Measurements from ENCODE around the gene SNRPA.
"Not testable (repeated sequence)": the region's sequence is repeated elsewhere in the genome, so short reads cannot be mapped to it uniquely, and the experiment has no call there.

SNRPA gene

DNA sequence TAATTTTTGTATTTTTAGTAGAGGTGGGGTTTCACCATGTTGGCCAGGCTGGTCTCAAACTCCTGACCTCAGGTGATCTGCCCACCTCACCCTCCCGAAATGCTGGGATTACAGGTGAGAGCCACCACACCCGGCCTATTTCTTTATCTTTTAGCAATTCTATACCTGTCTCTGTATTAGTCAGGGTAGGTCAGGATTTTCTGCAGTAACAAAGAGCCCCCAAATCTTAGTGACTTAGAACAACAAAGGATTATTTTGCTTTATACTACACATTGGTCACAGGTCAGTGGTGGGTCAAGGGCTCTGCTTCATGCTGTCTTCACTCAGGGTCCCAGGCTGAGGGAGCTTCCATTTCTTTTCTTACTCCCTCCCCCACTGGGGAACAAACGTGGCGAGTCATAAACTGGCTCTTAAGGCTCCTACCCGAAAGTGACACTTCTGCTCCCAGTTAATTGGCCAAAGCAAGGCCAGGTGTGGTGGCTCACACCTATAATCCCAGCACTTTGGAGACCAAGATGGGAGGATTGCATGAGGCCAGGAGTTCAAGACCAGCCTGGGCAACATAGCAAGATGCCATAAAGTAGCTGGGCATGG, 27.2 kb upstream of the SNRPA start:
- Histone ChIP-seq H3K9ac (ENCODE audit: low read depth, low read length) (no peak overlapping the region), H3K27ac (ENCODE audit: low read depth, low read length) (no peak overlapping the region), H3K4me3 (ENCODE audit: low read depth, low read length) (no peak overlapping the region), H3K4me1 (ENCODE audit: control insufficient read depth, insufficient read depth, low read length) (0 out of 2 replicates have a peak, but pooled peaks cover 2% of the 10 kb centered on the region), H3K36me3 (ENCODE audit: control insufficient read depth, insufficient read depth, low read length) (peaks cover 29% of the 10 kb centered on the region), H3K9me3 (ENCODE audit: control insufficient read depth, insufficient read depth, low read length) (no peaks in the 10 kb centered on the region), H3K27me3 (ENCODE audit: control insufficient read depth, insufficient read depth, low read length) (no peaks in the 10 kb centered on the region)

- Histone ChIP-seq H3K4me3 (ENCODE audit: low read depth, low read length) (no peak overlapping the region), H3K4me1 (ENCODE audit: control insufficient read depth, insufficient read depth, low read length) (0 out of 2 replicates have a peak, but pooled peaks cover 1% of the 10 kb centered on the region), H3K9ac (ENCODE audit: low read depth, low read length) (no peak overlapping the region), H3K9me3 (ENCODE audit: control insufficient read depth, insufficient read depth, low read length) (no peaks in the 10 kb centered on the region), H3K36me3 (ENCODE audit: control insufficient read depth, insufficient read depth, low read length) (peaks cover 34% of the 10 kb centered on the region), H3K27ac (ENCODE audit: low read depth, low read length) (no peak overlapping the region), H3K27me3 (ENCODE audit: control insufficient read depth, insufficient read depth, low read length) (no peaks in the 10 kb centered on the region)
These were observed 26.7 kb upstream of the SNRPA start for GRCh38 chr19:40724315-40724714.

GRCh38 chr19:40724855-40725254, 26.1 kb upstream of the SNRPA start:
- Histone ChIP-seq H3K9ac (ENCODE audit: low read depth, low read length) (no peak overlapping the region), H3K4me3 (ENCODE audit: low read depth, low read length) (no peak overlapping the region), H3K36me3 (ENCODE audit: control insufficient read depth, insufficient read depth, low read length) (peaks cover 34% of the 10 kb centered on the region), H3K9me3 (ENCODE audit: control insufficient read depth, insufficient read depth, low read length) (no peaks in the 10 kb centered on the region), H3K27me3 (ENCODE audit: control insufficient read depth, insufficient read depth, low read length) (no peaks in the 10 kb centered on the region), H3K4me1 (ENCODE audit: control insufficient read depth, insufficient read depth, low read length) (no peaks in the 10 kb centered on the region), H3K27ac (ENCODE audit: low read depth, low read length) (no peak overlapping the region)

DNA sequence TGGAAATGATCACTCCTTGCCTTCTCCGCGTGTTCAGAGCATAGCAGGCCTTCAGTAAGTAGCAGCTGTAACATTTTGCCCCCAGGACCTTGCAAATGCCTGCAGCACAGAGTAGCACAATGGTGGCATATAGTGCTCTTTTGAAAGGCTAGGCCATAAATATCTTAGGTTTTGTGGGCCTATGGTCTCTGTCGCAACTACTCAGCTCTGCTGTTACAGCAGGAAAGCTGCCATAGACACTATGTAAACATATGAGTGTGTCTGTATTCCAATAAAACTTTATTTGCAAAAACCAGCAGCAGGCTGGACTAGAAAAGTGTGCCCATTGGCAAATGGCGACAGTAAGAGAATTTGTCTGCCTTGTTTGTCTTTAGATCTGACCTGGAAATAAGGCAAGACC, 24.7 kb upstream of the SNRPA start:
- H3K36me3 ChIP-seq (ENCODE audit: control insufficient read depth, insufficient read depth, low read length) = peaks cover 46% of the 10 kb centered on the region
- no peak overlapping the region for H3K9ac ChIP-seq (ENCODE audit: low read depth, low read length)
- no peaks in the 10 kb centered on the region for H3K4me1 ChIP-seq (ENCODE audit: control insufficient read depth, insufficient read depth, low read length)
- H3K27ac ChIP-seq (ENCODE audit: low read depth, low read length) = no peak overlapping the region
- no peaks in the 10 kb centered on the region for H3K27me3 ChIP-seq (ENCODE audit: control insufficient read depth, insufficient read depth, low read length)
- H3K4me3 ChIP-seq (ENCODE audit: low read depth, low read length) = no peak overlapping the region
- no peaks in the 10 kb centered on the region for H3K9me3 ChIP-seq (ENCODE audit: control insufficient read depth, insufficient read depth, low read length)

DNA sequence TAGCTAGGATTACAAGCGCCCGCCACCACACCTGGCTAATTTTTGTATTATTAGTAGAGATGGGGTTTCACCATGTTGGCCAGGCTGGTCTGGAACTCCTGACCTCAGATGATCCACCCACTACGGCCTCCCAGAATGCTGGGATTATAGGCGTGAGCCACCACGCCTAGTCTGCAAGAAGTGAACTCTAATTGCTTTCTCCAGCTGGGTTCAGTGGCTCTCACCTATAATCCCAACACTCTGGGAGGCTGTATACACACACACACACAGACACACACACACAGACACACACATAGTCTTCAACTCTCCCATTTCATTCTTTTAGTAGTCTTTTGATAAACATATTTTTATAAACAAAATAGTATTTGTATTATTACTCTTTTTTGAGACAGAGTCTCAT, 20.9 kb upstream of the SNRPA start:
- H3K27ac ChIP-seq (ENCODE audit: low read depth, low read length) = not testable (repeated sequence)

DNA sequence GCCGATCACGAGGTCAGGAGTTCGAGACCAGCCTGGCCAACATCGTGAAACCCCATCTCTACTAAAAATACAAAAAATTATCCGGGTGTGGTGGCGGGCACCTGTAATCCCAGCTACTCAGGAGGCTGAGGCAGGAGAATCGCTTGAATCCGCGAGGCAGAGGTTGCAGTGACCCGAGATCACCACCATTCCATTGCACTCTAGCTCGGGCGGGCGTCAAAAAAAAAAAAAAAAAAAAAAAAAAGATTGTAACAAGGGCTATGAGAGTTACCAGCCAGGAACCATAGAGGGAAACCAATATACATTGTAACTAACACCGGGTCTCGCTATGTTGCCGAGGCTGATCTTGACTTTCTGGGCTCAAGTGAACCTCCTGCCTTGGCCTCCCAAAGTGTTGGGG, 18.7 kb upstream of the SNRPA start:
- not testable (repeated sequence) for H3K27me3 ChIP-seq (ENCODE audit: control insufficient read depth, insufficient read depth, low read length); H3K27ac ChIP-seq (ENCODE audit: low read depth, low read length); H3K4me3 ChIP-seq (ENCODE audit: low read depth, low read length); H3K9me3 ChIP-seq (ENCODE audit: control insufficient read depth, insufficient read depth, low read length); H3K4me1 ChIP-seq (ENCODE audit: control insufficient read depth, insufficient read depth, low read length); H3K9ac ChIP-seq (ENCODE audit: low read depth, low read length)
- peaks cover 73% of the 10 kb centered on the region for H3K36me3 ChIP-seq (ENCODE audit: control insufficient read depth, insufficient read depth, low read length)

More for the DNA sequence above, 20.9 kb upstream of the SNRPA start:
- not testable (repeated sequence) for H3K4me1 ChIP-seq (ENCODE audit: control insufficient read depth, insufficient read depth, low read length); H3K9ac ChIP-seq (ENCODE audit: low read depth, low read length); H3K4me3 ChIP-seq (ENCODE audit: low read depth, low read length); H3K27me3 ChIP-seq (ENCODE audit: control insufficient read depth, insufficient read depth, low read length); H3K9me3 ChIP-seq (ENCODE audit: control insufficient read depth, insufficient read depth, low read length)
- H3K36me3 ChIP-seq (ENCODE audit: control insufficient read depth, insufficient read depth, low read length) = peaks cover 71% of the 10 kb centered on the region

DNA sequence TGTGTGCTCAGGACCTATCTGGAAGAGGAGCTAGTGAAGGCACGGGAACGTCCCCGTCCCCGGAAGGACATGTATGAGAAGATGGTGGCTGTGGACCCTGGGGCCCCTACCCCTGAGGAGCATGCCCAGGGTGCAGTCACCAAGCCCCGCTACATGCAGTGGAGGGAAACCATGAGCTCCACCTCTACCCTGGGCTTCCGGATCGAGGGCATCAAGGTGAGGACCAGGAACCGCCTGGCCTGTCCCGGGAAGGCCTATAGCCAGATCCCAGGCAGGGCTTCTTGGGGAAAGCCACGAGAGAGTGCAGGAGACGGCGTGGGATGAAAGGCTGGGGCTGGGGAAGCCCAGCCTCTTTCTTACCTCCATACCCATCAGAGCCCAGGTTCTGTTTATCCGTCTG, 17.9 kb upstream of the SNRPA start:
- H3K4me3 ChIP-seq (ENCODE audit: low read depth, low read length) = no peak overlapping the region
- no peaks in the 10 kb centered on the region for H3K27me3 ChIP-seq (ENCODE audit: control insufficient read depth, insufficient read depth, low read length)
- H3K4me1 ChIP-seq (ENCODE audit: control insufficient read depth, insufficient read depth, low read length) = no peaks in the 10 kb centered on the region
- no peaks in the 10 kb centered on the region for H3K9me3 ChIP-seq (ENCODE audit: control insufficient read depth, insufficient read depth, low read length)
- no peak overlapping the region for H3K27ac ChIP-seq (ENCODE audit: low read depth, low read length)
- peaks cover 67% of the 10 kb centered on the region for H3K36me3 ChIP-seq (ENCODE audit: control insufficient read depth, insufficient read depth, low read length)
- H3K9ac ChIP-seq (ENCODE audit: low read depth, low read length) = no peak overlapping the region

DNA sequence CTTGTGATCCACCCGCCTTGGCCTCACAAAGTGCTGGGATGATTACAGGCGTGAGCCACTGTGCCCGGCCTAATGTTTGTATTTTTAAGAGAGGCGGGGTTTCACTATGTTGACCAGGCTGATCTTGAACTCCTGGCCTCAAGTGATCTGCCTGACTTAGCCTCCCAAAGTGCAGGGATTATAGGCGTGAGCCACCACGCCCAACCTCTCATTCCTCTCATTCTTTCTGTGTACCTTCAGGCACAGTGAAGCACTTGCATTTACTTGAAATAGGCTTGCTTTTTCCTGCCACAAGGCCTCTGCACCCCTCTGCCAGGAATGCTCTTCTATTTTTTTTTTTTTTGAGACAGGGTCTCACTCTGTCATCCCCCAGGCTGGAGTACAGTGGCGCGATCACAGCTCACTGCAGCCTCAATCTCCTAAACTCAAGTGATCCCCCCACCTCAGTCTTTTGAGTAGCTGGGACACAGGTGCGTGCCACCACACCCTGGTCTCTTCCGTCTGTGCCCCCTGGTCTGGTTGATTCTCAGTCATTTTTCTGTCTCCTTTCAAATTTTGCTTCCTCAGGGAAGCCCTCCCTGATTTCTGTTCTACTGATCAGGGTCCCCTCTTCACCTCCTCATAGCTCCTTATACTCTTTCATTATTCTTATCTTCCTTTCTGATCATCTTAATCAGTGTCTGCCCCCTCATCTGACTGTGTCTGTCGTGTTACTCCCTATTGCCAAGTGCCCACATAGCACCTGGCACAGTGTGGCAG, 15.8 kb upstream of the SNRPA start:
- Histone ChIP-seq H3K36me3 (ENCODE audit: control insufficient read depth, insufficient read depth, low read length) (peaks cover 61% of the 10 kb centered on the region), H3K9ac (ENCODE audit: low read depth, low read length) (no peak overlapping the region)

GRCh38 chr19:40736661-40737060, 14.3 kb upstream of the SNRPA start:
- peaks cover 49% of the 10 kb centered on the region for H3K36me3 ChIP-seq (ENCODE audit: control insufficient read depth, insufficient read depth, low read length)
- H3K27me3 ChIP-seq (ENCODE audit: control insufficient read depth, insufficient read depth, low read length) = no peaks in the 10 kb centered on the region
- H3K9me3 ChIP-seq (ENCODE audit: control insufficient read depth, insufficient read depth, low read length) = no peaks in the 10 kb centered on the region
- H3K4me1 ChIP-seq (ENCODE audit: control insufficient read depth, insufficient read depth, low read length) = no peaks in the 10 kb centered on the region
- no peak overlapping the region for H3K9ac ChIP-seq (ENCODE audit: low read depth, low read length)
- H3K27ac ChIP-seq (ENCODE audit: low read depth, low read length) = no peak overlapping the region
- no peak overlapping the region for H3K4me3 ChIP-seq (ENCODE audit: low read depth, low read length)

More for the DNA sequence above, 15.8 kb upstream of the SNRPA start:
- Histone ChIP-seq H3K27me3 (ENCODE audit: control insufficient read depth, insufficient read depth, low read length) (no peaks in the 10 kb centered on the region), H3K9me3 (ENCODE audit: control insufficient read depth, insufficient read depth, low read length) (no peaks in the 10 kb centered on the region), H3K4me3 (ENCODE audit: low read depth, low read length) (no peak overlapping the region), H3K27ac (ENCODE audit: low read depth, low read length) (no peak overlapping the region), H3K4me1 (ENCODE audit: control insufficient read depth, insufficient read depth, low read length) (no peaks in the 10 kb centered on the region)

DNA sequence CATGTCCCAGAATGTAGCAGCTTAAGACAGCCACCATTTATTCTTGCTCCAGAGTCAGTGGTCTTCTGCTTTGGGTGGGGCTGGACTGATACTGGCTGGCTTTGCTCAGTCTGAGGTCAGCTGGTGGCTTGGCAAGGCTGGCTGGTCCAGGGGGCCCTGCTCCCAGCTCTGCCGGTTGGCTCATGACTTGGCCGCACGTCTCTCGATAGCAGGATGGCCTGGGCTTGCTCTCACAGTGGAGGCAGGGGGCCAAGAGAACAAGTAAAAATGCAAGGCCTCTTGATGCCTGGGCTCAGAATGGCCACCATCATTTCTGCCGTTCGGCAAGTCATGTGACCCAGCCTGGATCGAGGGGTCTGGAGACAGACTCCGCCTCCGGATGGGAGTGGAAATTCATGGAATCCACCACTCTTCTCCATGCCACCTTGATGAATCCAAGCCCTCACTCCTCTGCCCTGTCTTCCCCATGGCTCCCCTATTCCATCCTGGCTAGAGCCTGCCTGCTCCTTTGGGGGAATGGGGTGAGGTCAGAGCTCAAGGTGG, 13.8 kb upstream of the SNRPA start:
- Histone ChIP-seq H3K9ac (ENCODE audit: low read depth, low read length) (no peak overlapping the region), H3K4me1 (ENCODE audit: control insufficient read depth, insufficient read depth, low read length) (no peaks in the 10 kb centered on the region)

GRCh38 chr19:40739030-40739839, 11.8 kb upstream of the SNRPA start:
- H3K27ac ChIP-seq (ENCODE audit: low read depth, low read length) = no peak overlapping the region
- no peak overlapping the region for H3K4me3 ChIP-seq (ENCODE audit: low read depth, low read length)
- H3K4me1 ChIP-seq (ENCODE audit: control insufficient read depth, insufficient read depth, low read length) = no peaks in the 10 kb centered on the region
- H3K27me3 ChIP-seq (ENCODE audit: control insufficient read depth, insufficient read depth, low read length) = no peaks in the 10 kb centered on the region
- H3K9ac ChIP-seq (ENCODE audit: low read depth, low read length) = no peak overlapping the region
- peaks cover 38% of the 10 kb centered on the region for H3K36me3 ChIP-seq (ENCODE audit: control insufficient read depth, insufficient read depth, low read length)
- H3K9me3 ChIP-seq (ENCODE audit: control insufficient read depth, insufficient read depth, low read length) = no peaks in the 10 kb centered on the region

More for the DNA sequence above, 13.8 kb upstream of the SNRPA start:
- H3K4me3 ChIP-seq (ENCODE audit: low read depth, low read length) = no peak overlapping the region
- peaks cover 51% of the 10 kb centered on the region for H3K36me3 ChIP-seq (ENCODE audit: control insufficient read depth, insufficient read depth, low read length)
- H3K27ac ChIP-seq (ENCODE audit: low read depth, low read length) = no peak overlapping the region
- no peaks in the 10 kb centered on the region for H3K27me3 ChIP-seq (ENCODE audit: control insufficient read depth, insufficient read depth, low read length)
- no peaks in the 10 kb centered on the region for H3K9me3 ChIP-seq (ENCODE audit: control insufficient read depth, insufficient read depth, low read length)
